SK-N-MC (cell line): Measurements from ENCODE around the gene SLC9A7.

ENCODE experiments used
- EZH2 ChIP-seq: fragments of 200-600 bp; sonication (generic); IDR thresholded peaks from one replicate; pipeline ENCODE4 v1.6.1; 2017; ENCODE audit warnings: antibody characterized with exemption
- FOXP2 ChIP-seq: optimal IDR thresholded peaks from 2 replicates; pipeline ENCODE3; 2011; ENCODE audit warnings: mild to moderate bottlenecking, moderate library complexity; ENCODE audit not compliant: insufficient read depth; ENCODE audit errors: extremely low read length, control extremely low read depth
- POLR2AphosphoS5 ChIP-seq: IDR thresholded peaks from 2 replicates; pipeline ENCODE4 v1.6.1; 2012; ENCODE audit warnings: mild to moderate bottlenecking, low read depth, low read length, borderline replicate concordance

DNA sequence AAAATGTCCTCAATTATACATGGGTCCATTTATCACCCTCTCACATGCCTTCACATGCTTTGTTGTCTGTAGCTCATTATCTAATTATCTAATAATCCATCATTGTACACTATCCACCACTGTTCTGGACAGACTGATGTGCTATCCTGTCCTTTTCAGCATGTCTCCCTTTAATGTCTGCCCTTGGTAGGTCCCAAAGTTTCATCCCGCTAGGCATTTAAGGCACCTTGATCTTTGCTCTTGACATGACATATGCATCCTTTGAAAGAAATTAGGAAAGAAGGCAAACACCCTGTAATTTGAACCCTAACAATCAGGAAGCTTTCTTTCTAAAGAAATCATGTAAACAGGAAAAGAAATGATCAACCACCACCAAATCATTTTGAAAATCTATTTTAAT is 179.7 kb downstream of the SLC9A7 start:
- TF ChIP-seq EZH2 (no peak), POLR2AphosphoS5 (no peak), FOXP2 (no peak)
